ENCODE measurements around the gene SPACA7.

Gene SPACA7, protein sequence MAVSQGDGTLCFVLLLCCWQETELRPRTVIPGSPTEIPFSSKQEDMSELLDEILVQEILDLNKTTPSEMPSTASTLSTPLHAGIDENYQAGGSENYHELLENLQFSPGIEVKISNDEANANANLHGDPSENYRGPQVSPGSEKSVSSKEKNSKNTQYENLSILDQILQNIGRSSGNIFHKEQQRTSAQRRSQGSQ

DNA sequence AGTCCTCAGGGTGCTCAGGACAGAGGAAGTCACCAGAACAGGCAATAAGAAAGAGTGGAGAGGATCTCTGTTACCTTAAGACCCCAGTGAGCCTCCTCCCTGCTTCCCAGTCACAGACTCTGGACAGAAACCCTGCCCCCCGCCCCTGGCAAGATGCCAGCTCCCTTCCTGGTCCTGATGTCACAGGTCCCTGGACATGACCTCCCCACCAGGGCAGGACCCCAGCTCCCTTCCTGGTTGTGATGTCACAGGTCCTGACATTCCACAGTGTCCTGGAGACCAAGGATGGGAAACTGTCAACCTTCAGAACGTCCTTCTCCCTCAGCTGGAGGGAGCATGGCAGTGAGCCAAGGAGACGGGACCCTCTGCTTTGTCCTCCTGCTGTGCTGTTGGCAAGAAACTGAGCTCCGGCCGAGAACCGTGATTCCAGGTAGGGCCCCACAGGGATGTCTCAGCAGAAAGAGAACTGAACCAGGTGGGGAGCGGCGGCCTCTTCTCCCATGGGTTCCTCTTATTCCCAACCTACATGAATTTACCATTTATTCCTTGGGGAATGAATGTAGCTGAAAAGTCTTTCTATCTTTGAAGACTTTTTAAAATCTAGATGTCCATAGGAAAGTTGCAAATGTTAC is at the start of gene SPACA7:
Gene SPACA7, plus strand, starts transcription at position 306 of the 632 bp plus-strand sequence. Its CDS starts 31 bp downstream, at position 337.
- DNase-seq (ENCODE audit: low read depth, low spot score): no peak

DNA sequence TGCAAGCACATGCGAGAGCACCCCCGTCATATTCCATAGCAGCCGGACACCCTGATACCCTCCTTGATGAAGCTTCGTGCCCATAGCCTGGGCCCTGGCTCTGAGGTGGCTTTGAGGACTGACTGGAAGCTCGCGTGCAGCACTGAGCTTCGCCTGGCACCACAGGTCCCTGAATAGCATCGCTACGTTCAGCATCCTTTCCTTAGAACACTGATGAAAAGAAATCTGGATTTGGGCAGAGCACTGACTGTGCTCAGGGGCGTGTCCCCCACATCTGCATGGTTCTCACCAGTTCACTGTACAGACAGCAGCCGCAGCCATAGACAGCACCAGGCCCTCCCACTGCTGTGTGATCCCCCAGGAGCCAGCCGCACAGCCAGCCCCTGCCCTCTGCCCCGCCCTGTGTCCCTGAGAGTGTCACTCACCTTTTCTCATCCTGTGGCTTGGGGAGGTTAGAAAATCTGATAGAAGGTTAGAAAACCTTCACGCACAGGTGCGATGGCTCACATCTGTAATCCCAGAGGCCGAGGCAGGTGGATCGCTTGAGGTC is 49.3 kb upstream of the SPACA7 start:
- DNase-seq (ENCODE audit: low read depth, low spot score): no peak

DNA sequence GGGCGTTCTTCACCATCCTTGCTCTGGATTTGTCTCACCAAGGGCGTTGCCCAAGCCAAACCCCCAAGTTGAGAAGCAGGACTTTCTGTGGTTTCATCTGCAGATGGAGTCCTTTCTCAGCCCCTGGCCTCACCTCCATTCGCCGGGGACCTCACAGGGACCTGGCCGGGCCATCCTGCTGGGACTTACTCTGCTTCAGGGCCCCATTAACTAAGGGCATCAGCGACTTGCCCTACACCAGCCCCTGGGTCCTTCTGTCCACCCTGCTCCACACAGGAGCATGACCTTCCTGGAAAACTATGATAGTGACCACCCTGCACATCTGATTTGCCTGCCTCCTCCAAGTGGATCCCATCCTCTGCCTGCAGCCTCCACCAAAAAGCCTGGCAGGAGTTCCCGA is 47.2 kb upstream of the SPACA7 start:
- no peak for DNase-seq (ENCODE audit: low read depth, low spot score)

DNA sequence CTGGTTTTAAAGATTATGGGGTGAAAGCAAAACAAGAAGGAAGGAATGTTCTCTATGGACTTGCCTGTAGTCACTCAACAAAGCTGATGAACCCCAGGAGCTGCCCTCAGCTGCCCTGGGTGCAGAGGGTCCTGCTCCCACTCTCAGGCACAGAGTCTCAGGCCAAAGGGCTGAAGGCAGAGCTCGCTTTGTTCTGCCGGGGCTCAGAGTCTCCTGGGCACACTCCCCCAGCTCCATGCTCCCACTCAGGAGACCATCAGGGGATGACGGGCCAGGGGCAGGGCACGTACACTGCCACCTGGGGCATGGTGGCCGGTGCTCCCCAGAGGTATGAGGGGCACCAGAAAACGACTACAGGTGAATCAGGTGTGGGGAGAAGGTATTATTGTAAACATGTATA is 46.8 kb upstream of the SPACA7 start:
- DNase-seq (ENCODE audit: low read depth, low spot score): no peak

DNA sequence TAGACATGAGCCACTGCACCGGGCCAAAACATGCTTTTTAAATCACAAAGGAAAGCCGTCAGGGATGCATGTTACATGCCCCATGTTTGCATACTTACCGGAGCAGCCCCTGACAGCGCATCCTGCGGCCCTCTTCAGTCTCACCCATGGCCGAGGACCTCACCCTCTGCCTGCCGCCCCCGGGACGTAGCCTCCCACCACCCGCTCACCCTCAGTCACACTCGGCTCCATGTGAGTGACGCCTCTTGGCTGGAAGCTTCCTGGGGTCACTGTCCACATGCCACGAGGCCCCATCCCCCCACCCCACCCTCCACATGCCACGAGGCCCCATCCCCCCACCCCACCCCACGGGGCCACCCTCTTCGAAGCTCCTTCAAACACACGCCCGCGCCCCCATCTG is 46.1 kb upstream of the SPACA7 start:
- no peak for DNase-seq (ENCODE audit: low read depth, low spot score)

DNA sequence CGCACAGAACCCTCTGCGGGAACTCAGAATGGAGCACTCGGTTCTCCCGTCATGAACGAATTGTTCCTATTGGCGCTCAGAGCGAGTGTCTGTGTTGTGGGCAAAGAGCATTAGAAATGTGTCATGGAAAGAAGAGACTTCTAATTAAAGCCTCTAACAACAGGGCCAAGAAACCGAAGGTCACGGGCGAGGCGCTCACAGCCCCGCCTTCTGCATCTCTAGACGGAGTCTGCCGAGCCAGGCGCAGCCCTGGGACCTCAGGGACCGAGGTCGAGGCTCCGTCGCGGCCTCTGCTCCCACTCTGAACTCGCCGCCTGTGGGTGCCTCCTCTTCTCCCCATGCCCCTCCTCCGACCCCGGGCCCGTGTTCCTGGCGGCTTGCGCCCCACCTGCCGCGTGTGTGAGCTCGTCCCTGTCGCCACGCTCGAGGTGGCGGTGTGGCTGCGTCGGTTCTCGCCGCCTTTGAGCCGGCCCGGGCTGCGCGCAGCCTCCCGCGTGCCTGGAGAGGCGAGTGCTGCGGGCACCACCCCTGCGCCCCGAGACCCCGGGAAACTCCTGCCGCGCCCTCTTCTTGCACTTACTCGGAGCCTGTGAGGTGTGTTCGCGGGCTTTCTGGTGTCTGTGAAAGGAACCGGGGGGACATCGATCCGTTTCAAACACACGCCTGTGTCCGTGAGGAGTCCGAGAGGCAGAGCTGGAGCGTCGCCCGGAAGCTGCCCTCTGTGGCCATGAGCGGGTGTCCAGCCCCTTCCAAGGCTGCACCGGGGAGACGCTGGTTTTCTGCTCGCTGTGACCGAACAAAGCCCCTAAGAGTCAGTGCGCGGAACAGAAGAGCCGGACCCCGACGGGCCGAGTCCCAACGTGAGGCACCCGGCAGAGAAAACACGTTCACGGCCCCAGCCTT is 45.4 kb upstream of the SPACA7 start:
- DNase-seq (ENCODE audit: low read depth, low spot score): no peak

DNA sequence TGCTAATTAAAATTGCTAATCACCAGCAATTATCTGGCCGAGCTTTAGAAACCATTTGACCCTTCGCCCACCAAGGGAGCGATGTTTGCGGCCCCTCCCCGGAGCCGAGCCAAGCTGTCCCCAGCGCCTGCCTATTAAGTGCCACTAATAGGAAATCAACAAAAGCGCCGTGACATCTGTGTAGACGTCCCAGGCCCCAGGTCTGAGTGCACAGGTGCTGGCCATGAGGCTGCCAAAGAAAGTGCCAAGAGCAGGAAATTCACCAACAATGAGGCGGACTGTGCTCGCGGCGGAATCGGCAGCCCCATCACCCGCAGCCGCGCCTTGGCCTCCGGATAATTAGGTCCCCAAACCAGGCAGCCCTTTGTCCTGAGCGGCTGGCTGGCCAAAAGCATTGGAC is 44.5 kb upstream of the SPACA7 start:
- DNase-seq (ENCODE audit: low read depth, low spot score): no peak

DNA sequence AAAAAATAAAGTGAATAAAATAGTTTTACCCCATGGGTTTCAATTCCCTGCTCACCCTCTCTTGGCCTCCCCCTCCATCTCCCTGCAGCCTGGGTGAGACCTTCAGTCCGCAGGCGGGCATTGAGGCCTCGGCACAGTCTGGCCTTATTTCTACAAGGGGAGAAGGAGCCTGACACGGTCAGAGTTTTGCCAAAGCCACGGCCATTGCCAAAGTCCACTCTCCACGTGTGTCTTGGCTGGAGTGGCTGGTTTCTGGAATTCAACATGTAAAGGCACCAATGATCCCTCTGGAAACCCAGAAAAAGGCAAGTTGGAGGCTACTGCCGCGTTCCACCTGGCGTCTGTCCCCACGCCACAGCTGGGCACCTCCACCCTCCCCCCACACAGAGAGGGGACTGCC is 43.4 kb upstream of the SPACA7 start:
- no peak for DNase-seq (ENCODE audit: low read depth, low spot score)

DNA sequence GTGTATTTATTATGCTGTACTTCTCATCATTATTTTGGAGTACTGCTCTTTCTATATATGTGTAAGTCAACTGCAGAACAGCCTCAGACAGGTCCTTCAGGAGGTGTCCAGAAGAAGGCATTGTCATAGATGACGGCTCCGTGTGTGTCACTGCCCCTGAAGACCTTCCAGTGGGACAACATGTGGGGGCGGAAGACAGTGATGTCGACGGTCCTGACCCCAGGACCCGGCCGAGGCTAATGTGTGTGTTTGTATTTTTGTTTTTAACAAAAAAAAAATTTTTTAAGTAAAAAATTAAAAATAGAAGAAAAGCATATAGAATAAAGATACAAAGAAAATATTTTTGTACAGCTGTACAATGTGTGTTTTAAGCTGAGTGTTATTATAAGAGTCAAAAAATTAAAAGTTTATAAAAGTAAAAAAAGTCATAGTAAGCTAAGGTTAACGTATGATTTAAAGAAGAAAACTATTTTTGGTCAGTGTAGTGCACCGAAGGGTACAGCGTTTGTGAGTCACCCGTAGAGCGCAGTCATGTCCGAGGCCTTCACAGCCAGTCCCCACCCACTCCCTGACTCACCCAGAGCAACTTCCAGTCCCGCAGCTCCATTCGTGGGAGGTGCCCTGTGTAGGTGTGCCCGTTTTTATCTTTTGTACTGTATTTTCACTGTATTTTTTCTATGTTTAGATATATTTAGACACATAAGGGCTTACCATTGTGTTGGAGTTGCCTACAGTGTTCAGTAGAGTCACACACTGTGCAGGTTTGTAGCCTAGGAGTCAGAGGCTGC is 42.2 kb upstream of the SPACA7 start:
- DNase-seq (ENCODE audit: low read depth, low spot score): no peak

DNA sequence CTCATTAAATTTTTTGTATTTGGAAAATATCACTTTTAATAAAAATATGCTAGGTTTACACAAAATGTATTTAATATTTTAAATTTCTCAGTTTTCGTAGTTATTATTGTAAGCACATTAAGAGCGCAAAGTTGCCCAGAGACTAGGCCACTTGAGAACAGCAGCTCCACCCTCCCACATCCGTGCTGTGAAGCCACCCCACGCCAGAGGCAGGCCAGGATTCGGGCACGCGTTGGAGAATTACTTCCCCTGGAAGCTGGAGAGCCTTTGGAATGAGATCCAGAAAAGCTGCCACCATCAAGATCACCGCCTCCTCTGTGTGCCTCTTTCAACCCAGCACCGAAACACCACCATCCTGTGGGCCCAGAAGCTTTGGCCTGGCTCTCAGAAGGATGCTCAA is 41.0 kb upstream of the SPACA7 start:
- DNase-seq (ENCODE audit: low read depth, low spot score): no peak

DNA sequence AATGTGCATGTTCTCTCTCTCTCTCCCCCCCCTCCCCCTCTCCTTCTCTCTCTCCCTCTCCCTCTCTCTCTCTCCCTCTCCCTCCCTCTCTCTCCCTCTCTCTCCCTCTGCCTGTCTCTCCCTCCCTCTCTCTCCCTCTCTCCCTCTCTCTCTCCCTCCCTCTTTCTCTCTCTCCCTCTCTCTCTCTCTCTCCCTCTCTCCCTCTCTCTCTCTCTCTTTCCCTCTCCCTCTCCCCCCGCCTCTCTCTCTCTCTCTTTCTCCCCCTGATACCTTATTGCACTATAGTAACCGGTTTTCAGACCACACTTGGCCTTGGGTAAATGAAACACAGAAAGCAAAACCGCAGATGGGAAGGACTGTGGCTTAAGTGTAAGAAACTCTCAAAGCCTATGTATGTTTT is 34.7 kb upstream of the SPACA7 start:
- no peak for DNase-seq (ENCODE audit: low read depth, low spot score)

DNA sequence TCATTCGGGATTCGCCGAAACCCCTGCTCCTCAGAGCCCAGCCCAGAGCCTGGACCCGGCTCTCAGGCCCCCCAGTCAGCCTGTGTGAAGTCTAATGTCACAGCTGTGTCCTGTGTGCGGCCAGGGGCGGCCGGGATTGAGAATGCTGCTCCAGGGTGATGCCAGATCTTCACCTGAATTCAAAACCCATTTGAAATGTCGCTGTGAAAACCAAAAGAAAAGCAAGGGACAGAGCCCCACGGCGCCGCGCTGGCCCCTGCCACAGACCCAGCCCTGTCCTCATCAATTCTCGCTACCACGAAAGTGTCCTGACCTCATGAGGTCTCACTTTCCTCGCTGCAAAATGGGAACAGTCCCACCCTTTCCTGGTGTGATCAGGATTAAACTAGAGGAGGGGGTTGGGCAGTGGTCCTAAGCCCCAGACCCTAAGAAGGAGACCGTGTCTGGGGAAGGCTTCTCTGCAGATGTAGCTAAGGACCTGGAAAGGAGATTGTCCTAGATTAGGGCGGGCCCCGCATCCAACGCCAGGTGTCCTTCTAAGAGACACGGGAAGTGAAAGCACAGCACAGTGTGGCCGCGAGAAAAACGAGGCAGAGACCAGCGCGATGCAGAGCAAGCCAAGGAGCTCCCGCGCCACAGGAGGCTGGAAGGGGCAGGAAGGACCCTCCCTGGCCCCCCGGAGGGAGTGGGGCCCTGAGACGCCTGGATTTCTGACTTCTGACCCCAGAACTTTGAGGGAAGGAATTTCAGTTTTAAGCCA is 34.0 kb upstream of the SPACA7 start:
- no peak for DNase-seq (ENCODE audit: low read depth, low spot score)

DNA sequence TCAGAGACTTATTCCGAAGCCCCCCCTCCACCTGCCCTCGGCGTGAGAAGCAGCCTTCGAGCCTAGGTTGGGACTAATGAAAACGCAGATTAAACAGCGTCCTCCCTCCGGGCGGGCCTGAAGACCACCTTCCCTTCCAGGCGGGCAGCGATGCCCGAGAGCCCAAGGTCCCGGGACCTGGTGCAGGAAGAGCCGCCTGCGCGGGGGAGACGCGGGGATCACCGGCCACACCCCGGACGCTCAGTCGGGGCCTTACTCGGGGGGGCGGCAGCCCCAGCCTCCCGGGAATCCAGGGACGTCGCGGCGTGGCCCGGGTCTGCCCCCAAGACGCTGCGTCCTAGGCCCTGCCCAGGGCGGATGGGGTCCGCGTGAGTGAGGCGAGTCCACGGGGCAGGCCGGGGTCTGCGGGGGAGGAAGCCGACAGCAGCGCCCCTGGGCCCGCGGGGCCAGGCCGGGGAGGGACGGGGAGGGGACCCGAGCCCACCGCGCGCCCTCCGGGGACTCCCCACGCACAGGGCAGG is 33.3 kb upstream of the SPACA7 start:
- DNase-seq (ENCODE audit: low read depth, low spot score): no peak

DNA sequence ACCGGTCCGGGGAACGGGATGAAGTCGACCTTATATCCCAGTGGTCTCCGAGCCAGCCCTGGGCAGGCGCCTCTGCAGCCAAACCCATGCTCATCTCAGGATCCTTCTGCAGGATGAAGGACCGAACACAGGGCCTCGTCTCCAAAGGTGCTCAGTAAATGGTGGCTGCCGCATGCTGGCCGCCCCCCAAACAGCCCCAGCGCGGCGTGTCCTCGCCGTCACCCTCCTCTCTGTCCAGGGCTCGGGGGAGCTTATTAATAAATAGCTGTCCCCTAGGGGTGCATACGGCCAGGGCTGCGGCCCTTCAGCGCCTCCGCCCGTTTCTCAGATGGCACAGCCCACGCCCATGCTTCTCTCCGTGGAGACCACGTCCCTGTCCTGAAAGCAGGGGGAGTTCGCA is 32.6 kb upstream of the SPACA7 start:
- DNase-seq (ENCODE audit: low read depth, low spot score): no peak

DNA sequence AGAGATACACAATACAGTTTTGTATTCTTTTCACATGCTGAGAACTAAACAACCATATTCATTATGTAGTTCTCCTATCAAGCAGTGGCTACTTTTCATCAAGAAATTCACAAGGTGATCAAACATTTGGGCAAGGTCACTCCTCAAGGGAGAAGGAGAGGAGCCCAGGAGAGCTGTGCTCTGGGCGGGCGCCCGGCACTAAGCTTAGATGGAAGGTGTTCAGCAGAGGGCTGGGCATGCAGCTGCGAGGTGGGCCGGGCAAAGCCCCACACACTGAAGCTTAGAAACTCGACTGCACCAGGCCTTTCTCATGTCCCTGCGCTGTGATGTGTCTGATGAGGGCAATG is 30.4 kb upstream of the SPACA7 start:
- DNase-seq (ENCODE audit: low read depth, low spot score): no peak

DNA sequence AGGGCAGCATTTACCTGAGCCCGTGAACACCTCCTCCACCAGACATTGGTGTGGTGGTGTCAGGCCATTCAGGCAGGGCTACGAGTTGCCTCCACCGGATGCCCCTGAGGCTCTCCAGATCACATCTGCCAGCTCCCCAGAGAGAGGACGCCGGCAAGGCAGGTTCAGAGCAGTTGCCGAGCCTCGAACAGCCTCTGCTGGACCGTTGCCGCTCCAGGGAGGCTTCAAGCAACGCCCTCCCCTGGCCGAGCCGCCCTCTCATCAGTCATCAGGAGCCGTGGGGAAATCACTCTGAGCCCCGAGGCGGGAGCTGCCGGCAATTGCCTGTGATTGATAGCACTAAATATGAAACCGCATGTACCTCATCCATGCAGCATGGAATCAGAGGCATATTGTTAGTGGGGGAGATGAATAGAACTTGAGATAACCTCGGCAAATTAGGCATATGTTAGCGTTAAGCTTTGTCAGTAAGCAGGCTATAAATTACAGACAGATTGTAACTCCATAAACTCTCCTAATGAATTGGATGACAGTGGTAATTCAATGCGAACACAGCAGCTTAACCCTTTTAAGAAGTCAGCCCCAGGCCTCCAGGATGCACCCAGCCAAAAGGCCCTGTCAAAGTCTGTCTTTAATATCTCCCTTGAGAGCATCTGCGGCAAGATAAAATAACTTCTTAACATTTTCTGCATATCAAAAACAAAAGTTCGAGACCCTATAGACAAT is 29.8 kb upstream of the SPACA7 start:
- no peak for DNase-seq (ENCODE audit: low read depth, low spot score)

DNA sequence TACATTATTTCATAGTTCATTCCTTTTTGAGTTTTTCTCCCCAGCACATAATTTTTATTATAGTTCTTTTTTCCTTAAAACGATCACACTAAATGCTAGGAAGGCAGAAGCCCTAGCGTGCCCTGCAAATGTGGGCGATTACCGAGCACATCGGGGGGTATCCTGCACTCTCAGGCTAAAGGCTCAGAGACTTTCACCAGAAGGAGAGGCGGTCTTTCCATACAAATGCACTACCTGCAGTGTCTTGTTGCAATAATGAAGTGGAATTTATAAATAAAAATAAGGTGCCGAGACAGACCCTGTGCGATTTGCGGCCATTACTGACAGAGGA is 29.3 kb upstream of the SPACA7 start:
- DNase-seq (ENCODE audit: low read depth, low spot score): no peak

DNA sequence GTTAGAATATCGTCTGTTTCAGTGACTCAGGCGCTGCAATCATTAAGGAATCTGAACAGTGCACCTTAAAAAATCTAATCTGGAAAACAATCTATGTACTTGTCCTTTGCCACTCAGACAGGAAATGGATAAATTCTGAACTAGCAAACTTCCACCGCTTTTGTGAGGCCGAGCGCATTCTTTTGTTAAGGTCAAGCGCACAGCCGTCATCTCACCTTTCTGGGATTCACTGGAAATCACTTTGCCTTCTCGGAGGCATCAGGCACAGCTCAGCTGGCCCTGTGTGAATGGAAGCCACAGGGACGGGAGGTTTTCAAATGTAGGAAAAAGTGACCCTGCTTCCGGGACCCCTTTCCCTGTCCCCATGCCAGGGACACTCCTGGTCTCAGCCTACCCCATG is 28.2 kb upstream of the SPACA7 start:
- DNase-seq (ENCODE audit: low read depth, low spot score): no peak

DNA sequence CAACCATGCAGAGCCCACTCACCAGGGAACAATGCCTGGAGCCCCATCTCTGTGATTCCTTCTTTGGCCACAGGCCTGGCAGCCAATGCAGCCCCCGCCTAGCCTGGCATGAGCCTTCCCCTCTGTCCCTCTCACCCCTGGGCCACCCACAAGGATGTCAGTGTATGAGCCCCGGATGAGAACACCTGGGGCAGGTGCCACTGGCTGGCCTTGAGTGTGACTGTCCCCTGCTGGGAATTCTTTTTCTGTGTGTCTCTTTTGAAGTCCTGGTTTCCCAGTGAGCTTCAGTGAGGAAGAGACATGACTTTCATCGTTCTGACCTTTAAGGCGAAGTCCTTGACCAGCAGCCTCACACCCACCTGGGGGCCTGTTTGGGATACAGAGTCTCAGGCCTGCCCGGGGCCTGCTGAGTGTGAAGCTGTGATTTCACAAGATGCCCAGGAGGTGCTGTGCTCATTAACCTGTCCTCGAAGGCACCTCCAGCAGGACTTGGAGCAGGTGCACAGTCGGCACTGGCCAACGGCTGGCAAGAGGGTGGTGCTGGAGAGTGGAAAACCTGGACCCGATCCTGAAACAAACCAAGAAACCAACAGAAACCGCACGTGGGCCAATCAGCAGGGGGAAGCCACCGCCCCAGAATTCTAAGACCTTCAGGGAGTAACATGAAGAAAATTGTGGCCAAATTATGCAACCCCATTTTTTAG is 27.4 kb upstream of the SPACA7 start:
- DNase-seq (ENCODE audit: low read depth, low spot score): no peak

DNA sequence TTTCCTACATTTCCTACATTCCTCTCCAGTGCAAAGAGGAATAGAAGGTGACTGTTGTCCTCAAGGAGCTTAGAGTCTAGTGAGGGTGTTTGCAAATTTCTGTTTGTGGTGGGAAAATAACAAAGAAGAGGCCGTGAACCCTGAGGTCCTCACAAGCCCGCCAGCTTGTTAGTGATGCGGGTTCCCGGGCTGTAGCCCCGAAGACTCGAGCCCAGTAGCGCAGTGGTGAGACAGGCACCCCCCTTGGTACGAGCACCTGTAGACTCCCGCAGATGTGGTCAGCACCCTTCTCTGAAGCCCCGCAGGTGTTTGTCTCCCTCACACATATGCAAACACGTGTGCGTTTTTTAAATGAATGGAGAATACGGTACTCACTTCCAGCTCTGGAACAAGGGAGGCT is 26.5 kb upstream of the SPACA7 start:
- DNase-seq (ENCODE audit: low read depth, low spot score): no peak
